Measurements from ENCODE around the gene CDH10. TPM values are rescaled to one million over a fixed set of nuclear protein-coding genes. Genes with fewer than 3 reads are reported as not detected.

Gene CDH10
- polyA plus RNA-seq, 1 donor from 2014 or later, result 5.3 TPM

DNA sequence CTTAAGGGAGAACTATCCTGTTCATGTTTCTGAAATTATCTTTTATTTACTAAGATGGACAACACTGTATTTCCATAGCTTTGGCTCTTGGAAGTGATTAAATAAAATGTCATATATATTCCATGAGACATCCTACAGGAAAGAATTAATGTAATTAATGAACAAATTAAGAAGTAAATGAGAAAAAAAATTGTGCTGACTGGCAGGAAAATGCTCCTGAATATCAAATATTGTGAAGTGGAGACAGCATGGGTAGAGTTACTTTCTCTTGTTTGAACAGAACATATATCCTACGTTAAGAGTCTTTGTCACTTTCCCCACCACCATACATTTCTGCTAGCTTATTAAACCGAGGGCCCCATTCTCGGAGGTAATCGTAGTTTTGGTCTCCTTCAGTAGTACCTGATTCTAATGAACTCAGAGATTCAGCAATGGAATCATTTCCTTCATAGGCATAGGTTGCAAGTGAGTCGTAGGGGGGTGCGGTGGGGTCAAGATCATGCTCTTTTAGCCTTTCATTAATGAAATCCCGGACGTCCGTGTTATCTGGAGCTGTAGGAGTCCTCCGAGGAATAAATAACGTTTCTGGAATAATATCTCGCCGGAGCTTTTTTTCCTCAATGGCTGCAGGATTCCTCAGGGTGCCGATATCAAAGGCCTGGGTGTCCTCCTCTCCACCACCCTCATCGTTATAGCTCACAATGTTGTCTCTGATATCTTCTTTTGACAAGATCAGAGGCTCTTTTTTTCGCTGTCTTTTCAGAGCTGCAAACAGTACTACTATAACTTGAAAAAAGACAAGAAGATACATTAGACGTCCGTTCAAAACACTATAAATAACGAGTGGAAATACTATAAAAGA is 157.2 kb downstream of the CDH10 start:
- Histone ChIP-seq H3K4me2 (ENCODE audit: low read length) (no peak overlapping the region), H3K9ac (ENCODE audit: low read length) (no peak overlapping the region), H3K9me3 (ENCODE audit: low read length) (no peaks in the 10 kb centered on the region), H3K27me3 (ENCODE audit: insufficient read depth, low read depth, low read length) (no peaks in the 10 kb centered on the region), H4K20me1 (ENCODE audit: insufficient read depth) (no peaks in the 10 kb centered on the region), H3K27ac (ENCODE audit: low read length) (peak overlapping the region; percentile 57), H3K36me3 (ENCODE audit: insufficient read depth, low read length) (no peaks in the 10 kb centered on the region), H3K79me2 (replicated peaks; ENCODE audit: insufficient read depth, low read length) (no peaks in the 10 kb centered on the region), H3K9me2 (ENCODE audit: insufficient read depth, low read length) (no peaks in the 10 kb centered on the region), H2AFZ (ENCODE audit: low read depth, low read length) (no peak overlapping the region), H3F3A (ENCODE audit: insufficient read depth, low read length, poor library complexity, severe bottlenecking) (no peaks in the 10 kb centered on the region), H3K4me3 (ENCODE audit: low read length) (no peak overlapping the region)
- TF ChIP-seq RAD21 (conservative IDR thresholded peaks at IDR 0.05) (no peak), EZH2 (IDR thresholded peaks at IDR 0.05; ENCODE audit: borderline replicate concordance, insufficient read depth, low read length, poor library complexity, severe bottlenecking) (no peak), EP300 (conservative IDR thresholded peaks at IDR 0.05; ENCODE audit: poor library complexity, severe bottlenecking) (no peak), POLR2AphosphoS5 (IDR thresholded peaks at IDR 0.05) (no peak), SMC3 (conservative IDR thresholded peaks at IDR 0.05; ENCODE audit: poor library complexity) (no peak), MXI1 (conservative IDR thresholded peaks at IDR 0.05; ENCODE audit: poor library complexity, severe bottlenecking) (no peak), TAF1 (IDR thresholded peaks at IDR 0.05; ENCODE audit: low read depth) (no peak)
- TF ChIP-seq, protein P1, sequence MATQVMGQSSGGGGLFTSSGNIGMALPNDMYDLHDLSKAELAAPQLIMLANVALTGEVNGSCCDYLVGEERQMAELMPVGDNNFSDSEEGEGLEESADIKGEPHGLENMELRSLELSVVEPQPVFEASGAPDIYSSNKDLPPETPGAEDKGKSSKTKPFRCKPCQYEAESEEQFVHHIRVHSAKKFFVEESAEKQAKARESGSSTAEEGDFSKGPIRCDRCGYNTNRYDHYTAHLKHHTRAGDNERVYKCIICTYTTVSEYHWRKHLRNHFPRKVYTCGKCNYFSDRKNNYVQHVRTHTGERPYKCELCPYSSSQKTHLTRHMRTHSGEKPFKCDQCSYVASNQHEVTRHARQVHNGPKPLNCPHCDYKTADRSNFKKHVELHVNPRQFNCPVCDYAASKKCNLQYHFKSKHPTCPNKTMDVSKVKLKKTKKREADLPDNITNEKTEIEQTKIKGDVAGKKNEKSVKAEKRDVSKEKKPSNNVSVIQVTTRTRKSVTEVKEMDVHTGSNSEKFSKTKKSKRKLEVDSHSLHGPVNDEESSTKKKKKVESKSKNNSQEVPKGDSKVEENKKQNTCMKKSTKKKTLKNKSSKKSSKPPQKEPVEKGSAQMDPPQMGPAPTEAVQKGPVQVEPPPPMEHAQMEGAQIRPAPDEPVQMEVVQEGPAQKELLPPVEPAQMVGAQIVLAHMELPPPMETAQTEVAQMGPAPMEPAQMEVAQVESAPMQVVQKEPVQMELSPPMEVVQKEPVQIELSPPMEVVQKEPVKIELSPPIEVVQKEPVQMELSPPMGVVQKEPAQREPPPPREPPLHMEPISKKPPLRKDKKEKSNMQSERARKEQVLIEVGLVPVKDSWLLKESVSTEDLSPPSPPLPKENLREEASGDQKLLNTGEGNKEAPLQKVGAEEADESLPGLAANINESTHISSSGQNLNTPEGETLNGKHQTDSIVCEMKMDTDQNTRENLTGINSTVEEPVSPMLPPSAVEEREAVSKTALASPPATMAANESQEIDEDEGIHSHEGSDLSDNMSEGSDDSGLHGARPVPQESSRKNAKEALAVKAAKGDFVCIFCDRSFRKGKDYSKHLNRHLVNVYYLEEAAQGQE (IDR thresholded peaks at IDR 0.05; ENCODE audit: borderline replicate concordance), result no peak
- TF ChIP-seq, protein P2, sequence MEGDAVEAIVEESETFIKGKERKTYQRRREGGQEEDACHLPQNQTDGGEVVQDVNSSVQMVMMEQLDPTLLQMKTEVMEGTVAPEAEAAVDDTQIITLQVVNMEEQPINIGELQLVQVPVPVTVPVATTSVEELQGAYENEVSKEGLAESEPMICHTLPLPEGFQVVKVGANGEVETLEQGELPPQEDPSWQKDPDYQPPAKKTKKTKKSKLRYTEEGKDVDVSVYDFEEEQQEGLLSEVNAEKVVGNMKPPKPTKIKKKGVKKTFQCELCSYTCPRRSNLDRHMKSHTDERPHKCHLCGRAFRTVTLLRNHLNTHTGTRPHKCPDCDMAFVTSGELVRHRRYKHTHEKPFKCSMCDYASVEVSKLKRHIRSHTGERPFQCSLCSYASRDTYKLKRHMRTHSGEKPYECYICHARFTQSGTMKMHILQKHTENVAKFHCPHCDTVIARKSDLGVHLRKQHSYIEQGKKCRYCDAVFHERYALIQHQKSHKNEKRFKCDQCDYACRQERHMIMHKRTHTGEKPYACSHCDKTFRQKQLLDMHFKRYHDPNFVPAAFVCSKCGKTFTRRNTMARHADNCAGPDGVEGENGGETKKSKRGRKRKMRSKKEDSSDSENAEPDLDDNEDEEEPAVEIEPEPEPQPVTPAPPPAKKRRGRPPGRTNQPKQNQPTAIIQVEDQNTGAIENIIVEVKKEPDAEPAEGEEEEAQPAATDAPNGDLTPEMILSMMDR (IDR thresholded peaks at IDR 0.05; ENCODE audit: poor library complexity, severe bottlenecking), result no peak

DNA sequence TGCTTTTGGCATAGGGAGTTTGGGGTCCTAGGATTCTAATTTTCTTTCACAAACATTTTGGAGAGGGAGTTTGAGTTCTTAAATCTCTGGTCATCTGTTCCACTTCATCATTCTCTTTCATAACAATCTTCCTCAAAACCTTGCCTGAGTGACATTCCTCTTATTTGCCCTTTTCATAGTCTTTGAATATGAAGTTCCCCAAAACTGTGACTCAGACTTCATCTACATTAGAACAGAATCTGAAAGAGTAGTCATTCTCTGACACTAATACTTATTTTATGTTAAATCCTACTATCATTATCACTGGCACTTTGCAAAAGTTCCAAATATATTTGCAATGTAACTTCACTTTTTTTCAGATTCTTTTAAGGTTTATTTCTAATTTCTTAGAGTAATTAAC is 163.8 kb downstream of the CDH10 start:
- H4K20me1 ChIP-seq (ENCODE audit: insufficient read depth), result no peaks in the 10 kb centered on the region
- no peaks in the 10 kb centered on the region for H3F3A ChIP-seq (ENCODE audit: insufficient read depth, low read length, poor library complexity, severe bottlenecking)
- no peak overlapping the region for H3K9ac ChIP-seq (ENCODE audit: low read length)
- H2AFZ ChIP-seq (ENCODE audit: low read depth, low read length), result no peak overlapping the region
- no peaks in the 10 kb centered on the region for H3K27me3 ChIP-seq (ENCODE audit: insufficient read depth, low read depth, low read length)
- no peaks in the 10 kb centered on the region for H3K79me2 ChIP-seq (replicated peaks; ENCODE audit: insufficient read depth, low read length)
- no peaks in the 10 kb centered on the region for H3K9me2 ChIP-seq (ENCODE audit: insufficient read depth, low read length)
- no peak overlapping the region for H3K27ac ChIP-seq (ENCODE audit: low read length)
- no peak overlapping the region for H3K4me3 ChIP-seq (ENCODE audit: low read length)
- H3K4me2 ChIP-seq (ENCODE audit: low read length), result no peak overlapping the region
- H3K36me3 ChIP-seq (ENCODE audit: insufficient read depth, low read length), result no peaks in the 10 kb centered on the region
- H3K9me3 ChIP-seq (ENCODE audit: low read length), result no peaks in the 10 kb centered on the region
- TF ChIP-seq RAD21 (conservative IDR thresholded peaks at IDR 0.05) (no peak), EP300 (conservative IDR thresholded peaks at IDR 0.05; ENCODE audit: poor library complexity, severe bottlenecking) (no peak), SMC3 (conservative IDR thresholded peaks at IDR 0.05; ENCODE audit: poor library complexity) (no peak), TAF1 (IDR thresholded peaks at IDR 0.05; ENCODE audit: low read depth) (no peak), MXI1 (conservative IDR thresholded peaks at IDR 0.05; ENCODE audit: poor library complexity, severe bottlenecking) (no peak), EZH2 (IDR thresholded peaks at IDR 0.05; ENCODE audit: borderline replicate concordance, insufficient read depth, low read length, poor library complexity, severe bottlenecking) (no peak), POLR2AphosphoS5 (IDR thresholded peaks at IDR 0.05) (no peak)
- TF ChIP-seq, protein P2 (IDR thresholded peaks at IDR 0.05; ENCODE audit: poor library complexity, severe bottlenecking), result no peak
- TF ChIP-seq, protein P1 (IDR thresholded peaks at IDR 0.05; ENCODE audit: borderline replicate concordance), result no peak

Data from neural cell (in vitro differentiated cells).